Measurements from ENCODE around the gene WNT6.

Gene WNT6

DNA sequence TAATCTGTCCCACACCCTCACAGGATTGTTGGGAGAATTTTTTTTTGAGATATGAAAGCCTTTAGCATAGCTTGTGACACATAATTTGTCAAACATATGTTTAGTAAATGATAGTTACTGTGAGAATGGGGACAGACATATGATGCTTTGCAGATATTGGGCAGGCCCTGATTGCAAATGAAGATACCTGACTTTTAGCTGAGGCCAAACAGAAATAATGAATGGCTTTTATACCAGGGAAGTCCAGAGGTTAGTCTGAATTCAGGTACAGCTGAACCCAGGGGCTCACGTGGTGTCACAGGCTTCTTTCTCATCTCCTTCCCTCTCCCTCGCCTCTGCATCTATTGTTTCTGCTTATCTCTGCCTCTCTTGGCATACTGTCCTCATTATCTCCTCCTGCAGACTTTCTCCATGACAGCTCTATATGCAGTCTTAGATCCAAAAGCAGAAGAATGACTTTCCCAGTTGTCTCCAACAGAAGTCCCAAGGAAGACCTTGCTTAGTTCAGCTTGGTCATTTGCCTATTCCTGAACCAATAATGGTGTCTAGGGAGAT, 16.2 kb downstream of the WNT6 start:
- no peak for TF ChIP-seq Cebpa-rat (IDR thresholded peaks at IDR 0.05)
- H3K9ac ChIP-seq, result no peak overlapping the region
- no peak overlapping the region for H3K4me3 ChIP-seq
- H3K27me3 ChIP-seq, result peaks cover 86 to 98% (median 90%) of the 10 kb centered on the region in 11 experiments
- H3K27ac ChIP-seq, result no peak overlapping the region
- no peaks in the 10 kb centered on the region for H3K36me3 ChIP-seq
- H3K4me1 ChIP-seq, result peaks cover 28 to 55% (median 50%) of the 10 kb centered on the region in 10 experiments
- no peak overlapping the region for H3K4me2 ChIP-seq
- H3K9me3 ChIP-seq (replicated peaks in 1 of 11), result no peaks in the 10 kb centered on the region
- peaks cover 0 to 73% (median 45%) of the 10 kb centered on the region in 11 experiments; a peak in 16 of 22 replicates for H4K20me1 ChIP-seq

DNA sequence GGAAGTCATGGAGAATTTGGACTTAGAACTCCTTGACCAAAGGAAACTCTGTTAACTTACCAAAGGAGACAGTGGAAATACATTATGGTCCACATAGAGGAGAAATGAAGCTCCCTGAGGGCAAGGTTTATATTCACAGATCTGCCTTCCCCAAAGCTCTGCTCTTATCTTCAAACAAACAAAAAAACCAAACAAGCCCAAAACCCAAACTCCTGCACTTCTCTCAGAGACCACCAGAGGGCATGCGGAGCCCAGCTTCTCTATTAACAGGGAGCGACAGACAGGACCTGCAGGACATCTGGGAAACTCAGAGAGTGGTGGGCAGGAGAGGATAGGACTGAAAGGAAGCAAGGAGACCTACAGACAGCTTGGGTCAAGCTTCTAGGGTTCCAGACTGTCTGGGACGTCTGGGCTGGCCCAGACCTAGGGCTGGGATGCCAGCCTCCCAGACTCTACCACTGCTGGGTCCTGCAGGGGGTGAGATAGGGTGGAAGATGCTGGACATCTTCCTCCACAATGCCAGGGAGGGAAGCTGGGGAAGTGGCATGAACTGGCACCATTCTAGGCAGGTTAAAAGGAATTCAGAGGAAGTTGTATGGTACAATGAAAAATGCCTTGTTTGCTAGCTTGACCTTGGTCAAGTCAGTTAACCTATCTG, 17.1 kb downstream of the WNT6 start:
- Histone ChIP-seq H3K4me1 (peaks cover 20 to 54% (median 46%) of the 10 kb centered on the region in 10 experiments), H3K4me3 (no peak overlapping the region), H3K4me2 (peak overlapping the region in 8 of 11 experiments; percentile 30 to 72 (median 64); a peak in 15 of 22 replicates), H4K20me1 (peaks cover 0 to 77% (median 51%) of the 10 kb centered on the region in 11 experiments; a peak in 16 of 22 replicates), H3K27ac (no peak overlapping the region), H3K36me3 (no peaks in the 10 kb centered on the region), H3K9me3 (replicated peaks in 1 of 11) (no peaks in the 10 kb centered on the region), H3K27me3 (peaks cover 86 to 98% (median 90%) of the 10 kb centered on the region in 11 experiments), H3K9ac (no peak overlapping the region)
- TF ChIP-seq Cebpa-rat (IDR thresholded peaks at IDR 0.05), result no peak

DNA sequence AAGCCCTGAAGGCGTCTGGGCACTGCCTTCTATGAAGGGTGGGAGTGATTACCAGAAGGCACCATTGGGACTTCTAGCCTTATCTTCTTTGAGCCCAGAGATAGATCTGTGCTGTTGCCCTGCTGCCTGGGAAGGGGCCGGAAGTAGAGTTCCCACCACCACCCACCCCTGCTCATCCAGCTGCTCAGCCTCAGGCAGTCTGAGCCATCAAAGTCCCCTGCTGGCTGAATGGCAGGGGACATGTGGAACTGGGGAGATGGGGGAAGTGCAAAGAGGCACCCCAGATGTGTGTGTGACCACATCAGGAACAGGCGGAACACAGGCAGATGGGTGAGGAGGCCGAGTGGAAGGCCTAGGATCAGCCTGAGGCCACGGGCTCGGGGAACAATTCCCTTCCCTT, 17.7 kb downstream of the WNT6 start:
- peaks cover 0 to 77% (median 55%) of the 10 kb centered on the region in 11 experiments; a peak in 16 of 22 replicates for H4K20me1 ChIP-seq
- H3K4me1 ChIP-seq, result peaks cover 19 to 55% (median 48%) of the 10 kb centered on the region in 10 experiments
- TF ChIP-seq Cebpa-rat (IDR thresholded peaks at IDR 0.05), result no peak
- H3K4me2 ChIP-seq, result peak overlapping the region; percentile 1 to 72 (median 62); a peak in 17 of 22 replicates
- H3K9ac ChIP-seq, result no peak overlapping the region
- peaks cover 86 to 98% (median 90%) of the 10 kb centered on the region in 11 experiments for H3K27me3 ChIP-seq
- no peak overlapping the region for H3K4me3 ChIP-seq
- H3K27ac ChIP-seq, result no peak overlapping the region
- no peaks in the 10 kb centered on the region for H3K36me3 ChIP-seq
- H3K9me3 ChIP-seq (replicated peaks in 1 of 11), result no peaks in the 10 kb centered on the region

DNA sequence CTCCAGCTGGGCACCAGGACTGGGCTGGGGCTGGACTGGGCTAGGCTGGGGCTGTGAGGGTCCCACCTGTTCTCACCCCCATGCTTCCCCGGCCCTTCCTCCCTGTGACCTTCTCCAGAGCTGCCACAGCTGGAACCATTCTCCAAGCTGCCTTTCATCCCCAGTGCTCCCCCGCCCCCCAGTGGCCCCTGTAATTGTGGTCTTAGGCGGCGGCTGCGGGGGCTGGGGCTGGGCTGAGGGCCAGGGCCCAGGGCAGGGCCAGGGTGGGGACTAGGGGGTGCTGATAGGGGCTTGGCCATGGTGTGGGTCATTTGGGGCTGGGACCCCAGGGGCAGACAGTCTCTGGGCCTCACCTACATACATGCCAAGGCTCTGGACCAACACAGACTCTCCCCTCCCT, 18.3 kb downstream of the WNT6 start:
- Histone ChIP-seq H3K9me3 (replicated peaks in 1 of 11) (no peaks in the 10 kb centered on the region), H3K4me1 (peaks cover 23 to 61% (median 54%) of the 10 kb centered on the region in 10 experiments), H3K9ac (no peak overlapping the region), H3K36me3 (no peaks in the 10 kb centered on the region), H3K27ac (no peak overlapping the region), H3K27me3 (peaks cover 86 to 98% (median 90%) of the 10 kb centered on the region in 11 experiments), H4K20me1 (peaks cover 0 to 77% (median 59%) of the 10 kb centered on the region in 11 experiments; a peak in 17 of 22 replicates), H3K4me2 (peak overlapping the region; percentile 1 to 72 (median 62); a peak in 17 of 22 replicates), H3K4me3 (no peak overlapping the region)
- no peak for TF ChIP-seq Cebpa-rat (IDR thresholded peaks at IDR 0.05)

DNA sequence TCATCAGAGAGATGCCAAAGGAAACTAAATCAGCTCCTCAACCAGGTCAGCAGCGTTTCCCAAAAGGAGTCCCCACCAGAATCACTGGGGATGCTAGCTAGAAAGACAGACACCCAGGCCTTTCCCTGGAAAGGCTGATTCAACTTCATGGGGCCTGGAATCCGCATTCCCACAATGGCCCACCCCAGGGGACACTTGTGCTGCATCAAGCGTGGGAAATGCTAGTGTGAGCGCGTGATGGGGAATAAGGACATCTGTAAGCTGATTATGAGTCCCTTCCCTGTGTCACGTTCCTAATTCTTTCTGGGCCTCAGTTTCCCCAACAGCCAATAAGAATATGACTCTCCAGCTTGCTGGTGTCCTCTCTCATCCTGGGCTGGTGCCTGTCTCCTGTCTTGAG, 18.9 kb downstream of the WNT6 start:
- Histone ChIP-seq H3K27me3 (peaks cover 84 to 96% (median 88%) of the 10 kb centered on the region in 11 experiments), H3K9ac (no peak overlapping the region), H3K36me3 (no peaks in the 10 kb centered on the region), H3K4me1 (peaks cover 24 to 65% (median 58%) of the 10 kb centered on the region in 10 experiments), H3K4me2 (peak overlapping the region in 7 of 11 experiments; percentile 30 to 72 (median 64); a peak in 11 of 22 replicates), H3K9me3 (replicated peaks in 1 of 11) (no peaks in the 10 kb centered on the region), H3K27ac (no peak overlapping the region), H4K20me1 (peaks cover 0 to 75% (median 58%) of the 10 kb centered on the region in 11 experiments; a peak in 17 of 22 replicates), H3K4me3 (no peak overlapping the region)
- no peak for TF ChIP-seq Cebpa-rat (IDR thresholded peaks at IDR 0.05)

DNA sequence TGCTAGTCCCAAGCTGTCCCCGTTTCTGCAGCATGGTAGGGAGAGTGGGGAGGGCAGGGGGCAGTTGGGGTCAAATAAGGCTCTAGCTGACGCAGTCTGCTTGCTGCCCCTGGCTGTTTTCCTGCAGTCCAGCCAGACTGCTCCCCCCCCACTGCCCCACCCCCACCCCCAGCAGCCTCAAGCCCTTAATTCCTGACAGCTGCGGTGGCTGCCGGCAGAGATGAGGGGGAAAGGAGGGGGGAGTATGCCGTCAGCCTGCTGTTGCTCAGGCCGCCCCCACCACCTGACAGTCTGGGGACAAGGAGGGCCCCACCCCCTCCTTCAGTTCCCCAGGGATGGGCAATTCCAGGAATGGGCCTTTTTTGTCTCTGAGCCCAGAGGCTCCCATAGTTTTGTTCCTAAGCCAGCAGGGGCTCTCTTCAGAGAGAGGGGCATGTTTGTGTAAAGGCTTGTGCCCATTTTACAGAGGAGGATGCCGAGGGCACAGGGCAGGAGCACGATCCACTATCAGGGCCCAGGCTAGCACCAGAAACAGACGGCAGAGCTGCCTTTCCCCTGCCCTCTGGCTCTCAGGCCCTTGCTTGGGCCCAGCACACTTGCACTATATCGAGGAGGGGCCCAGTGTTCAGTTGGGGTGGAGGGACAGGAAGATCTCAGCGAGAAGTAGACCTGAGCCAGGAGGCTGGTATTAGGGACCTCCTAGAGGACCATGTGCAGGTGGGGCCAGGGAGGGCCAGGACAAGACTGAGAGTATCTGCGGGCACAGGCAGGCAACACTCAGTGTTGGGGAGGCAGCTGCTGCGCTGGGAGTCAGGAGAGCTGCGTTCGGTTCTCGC, 19.5 kb downstream of the WNT6 start:
- TF ChIP-seq Cebpa-rat (IDR thresholded peaks at IDR 0.05), result no peak
- H3K9me3 ChIP-seq (replicated peaks in 1 of 11), result no peaks in the 10 kb centered on the region
- no peak overlapping the region for H3K9ac ChIP-seq
- H3K4me1 ChIP-seq, result peaks cover 24 to 69% (median 62%) of the 10 kb centered on the region in 10 experiments
- H3K27me3 ChIP-seq, result peaks cover 83 to 95% (median 88%) of the 10 kb centered on the region in 11 experiments
- peak overlapping the region; percentile 75 to 95 (median 87); a peak in 16 of 22 replicates for H3K4me2 ChIP-seq
- H3K27ac ChIP-seq, result no peak overlapping the region
- H3K4me3 ChIP-seq, result peak overlapping the region in 1 of 10 experiments; percentile 62; a peak in 1 of 20 replicates
- peaks cover 0 to 71% (median 59%) of the 10 kb centered on the region in 11 experiments; a peak in 17 of 22 replicates for H4K20me1 ChIP-seq
- no peaks in the 10 kb centered on the region for H3K36me3 ChIP-seq

DNA sequence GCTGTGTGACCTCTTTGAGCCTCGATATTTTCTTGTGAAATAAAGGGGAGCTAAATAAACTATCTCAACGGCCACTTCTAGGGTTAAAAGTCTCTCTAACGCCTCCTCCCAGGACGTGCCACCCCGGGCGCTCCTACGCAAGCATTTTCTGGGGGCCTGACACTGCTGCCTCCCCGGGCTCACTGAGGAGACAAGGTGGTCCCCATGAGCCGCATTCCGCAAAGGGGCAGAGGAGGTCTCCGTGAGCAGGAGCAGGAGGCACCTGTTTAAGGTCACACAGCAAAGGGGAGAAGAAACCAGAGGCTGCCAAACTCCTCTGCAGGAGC, 20.1 kb downstream of the WNT6 start:
- H3K9ac ChIP-seq, result peak overlapping the region in 2 of 11 experiments; percentile 37; a peak in 2 of 22 replicates
- H3K36me3 ChIP-seq, result no peaks in the 10 kb centered on the region
- no peaks in the 10 kb centered on the region for H3K9me3 ChIP-seq (replicated peaks in 1 of 11)
- H4K20me1 ChIP-seq, result peaks cover 0 to 77% (median 56%) of the 10 kb centered on the region in 11 experiments; a peak in 17 of 22 replicates
- H3K4me2 ChIP-seq, result peak overlapping the region; percentile 75 to 95 (median 87)
- peak overlapping the region; percentile 33 to 62 (median 48); a peak in 19 of 20 replicates for H3K4me3 ChIP-seq
- no peak for TF ChIP-seq Cebpa-rat (IDR thresholded peaks at IDR 0.05)
- peaks cover 24 to 75% (median 65%) of the 10 kb centered on the region in 10 experiments for H3K4me1 ChIP-seq
- no peak overlapping the region for H3K27ac ChIP-seq
- H3K27me3 ChIP-seq, result peaks cover 83 to 95% (median 88%) of the 10 kb centered on the region in 11 experiments

DNA sequence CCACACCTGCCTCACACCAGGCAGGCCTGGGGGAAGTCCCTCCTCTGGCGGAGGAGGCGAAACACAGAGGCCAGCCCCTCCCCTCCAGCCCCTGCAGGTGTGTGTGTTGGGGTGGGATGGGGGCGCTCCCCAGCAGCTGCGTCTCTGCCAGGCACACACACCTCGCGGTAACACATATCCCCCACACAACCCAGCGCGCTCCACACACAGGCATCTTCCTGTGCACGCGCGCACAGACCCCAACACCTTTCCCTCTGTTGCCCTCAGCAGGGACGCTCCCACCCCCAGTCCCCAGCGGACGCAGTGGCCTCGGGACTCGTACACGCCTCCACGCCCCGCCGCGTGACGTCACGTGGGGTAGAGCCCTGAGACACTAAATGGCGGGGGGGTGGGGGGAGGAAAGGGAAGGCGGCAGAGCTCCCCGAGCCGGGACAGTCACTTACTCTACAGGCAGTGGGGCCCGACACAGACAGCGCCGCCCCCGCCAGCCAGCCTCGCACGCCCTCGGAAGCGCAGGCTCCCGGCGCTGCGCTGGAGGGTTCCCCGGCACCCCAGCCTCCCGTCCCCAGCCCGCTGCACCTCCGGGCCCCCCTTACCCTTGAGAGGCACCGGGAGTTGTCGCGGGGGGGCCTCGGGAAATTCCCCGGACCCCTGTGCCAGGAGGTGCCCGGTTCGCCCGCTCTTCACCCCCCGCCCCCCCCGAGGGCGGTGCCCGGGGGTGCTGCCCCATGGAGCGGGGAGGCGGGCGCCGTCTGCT, 20.7 kb downstream of the WNT6 start, which contains the start of gene WNT10A:
Gene WNT10A (plus strand): TSS at position 751 of the 757 bp plus-strand sequence. CDS start 144 bp downstream, outside the sequence.
- Histone ChIP-seq H3K4me3 (peak within 1 kb of the TSS; percentile 33 to 62 (median 48)), H3K27me3 (peaks cover 83 to 95% (median 88%) of the 10 kb centered on the region in 11 experiments), H3K4me1 (peaks cover 24 to 81% (median 69%) of the 10 kb centered on the region in 10 experiments), H4K20me1 (peaks cover 0 to 82% (median 56%) of the 10 kb centered on the region in 11 experiments; a peak in 17 of 22 replicates), H3K4me2 (peak within 1 kb of the TSS; percentile 75 to 95 (median 87)), H3K27ac (no peak within 1 kb of the TSS), H3K9ac (peak within 1 kb of the TSS in 5 of 11 experiments; percentile 15 to 53 (median 37); a peak in 7 of 22 replicates), H3K36me3 (no peaks in the 10 kb centered on the region), H3K9me3 (replicated peaks in 1 of 11) (no peaks in the 10 kb centered on the region)
- TF ChIP-seq Cebpa-rat (IDR thresholded peaks at IDR 0.05), result no peak
